Measurements from ENCODE around the gene SLC25A39.

- TF ChIP-seq GATA2 (IDR thresholded peaks at IDR 0.05; ENCODE audit: low read depth, low read length) (no peak), GATA3 (IDR thresholded peaks at IDR 0.05; ENCODE audit: low read depth, low read length) (no peak)
These were observed 15.8 kb downstream of the SLC25A39 start for GRCh38 chr17:44308865-44309264.

Data from SH-SY5Y (cell line).